GM18907 (cell line): Measurements from ENCODE around the gene KAZN.

Experiments
- ATAC-seq: cut with Tn5 transposase; IDR thresholded peaks from one replicate; pipeline ENCODE4 v1.9.1; 2021; ENCODE audit warnings: mild to moderate bottlenecking, moderate library complexity; ENCODE audit not compliant: unreplicated experiment

The KAZN gene

GRCh38 chr1:15141935-15142539 lies 543.6 kb downstream of the KAZN start:
- ATAC-seq: no peak

GRCh38 chr1:15145327-15145726 lies 546.8 kb downstream of the KAZN start:
- no peak for ATAC-seq

- no peak for ATAC-seq
Observed at GRCh38 chr1:15146142-15146680, 547.7 kb downstream of the KAZN start.

- no peak for ATAC-seq
Observed at GRCh38 chr1:15146971-15147376, 548.5 kb downstream of the KAZN start.

GRCh38 chr1:15148004-15148403 lies 549.5 kb downstream of the KAZN start:
- no peak for ATAC-seq

GRCh38 chr1:15148475-15148874 lies 550.0 kb downstream of the KAZN start:
- no peak for ATAC-seq

- ATAC-seq: no peak
Observed at GRCh38 chr1:15148941-15149340, 550.5 kb downstream of the KAZN start.

- no peak for ATAC-seq
Observed at GRCh38 chr1:15150376-15150775, 551.9 kb downstream of the KAZN start.

GRCh38 chr1:15151377-15151806 lies 552.9 kb downstream of the KAZN start:
- ATAC-seq: no peak

GRCh38 chr1:15151871-15152270 lies 553.4 kb downstream of the KAZN start:
- no peak for ATAC-seq

- ATAC-seq: no peak
Observed at GRCh38 chr1:15152318-15153183, 554.1 kb downstream of the KAZN start.

GRCh38 chr1:15153184-15153841 lies 554.8 kb downstream of the KAZN start, which contains the start of gene TMEM51:
TMEM51 (plus strand) TSS chr1:15153747; CDS start chr1:15215088, 61,341 bp downstream.
- no peak for ATAC-seq

- no peak for ATAC-seq
Observed at GRCh38 chr1:15153842-15154479, 555.5 kb downstream of the KAZN start.

GRCh38 chr1:15154480-15155036 lies 556.1 kb downstream of the KAZN start:
- no peak for ATAC-seq

GRCh38 chr1:15155191-15155590 lies 556.7 kb downstream of the KAZN start:
- no peak for ATAC-seq

GRCh38 chr1:15155888-15156741 lies 557.6 kb downstream of the KAZN start:
- ATAC-seq: no peak

GRCh38 chr1:15156807-15157380 lies 558.4 kb downstream of the KAZN start:
- ATAC-seq: no peak

- ATAC-seq: no peak
Observed at GRCh38 chr1:15157524-15158399, 559.3 kb downstream of the KAZN start.
